Neuronal stem cell (in vitro differentiated cells): ENCODE data around the gene TMEM164.

Experiments used
- DNase-seq: peaks from one replicate; pipeline ENCODE4 v3.0.0-alpha.2; 2013; ENCODE audit warnings: low spot score
- H2AFZ ChIP-seq: one replicate; pipeline ENCODE4 v1.6.1; 2013; ENCODE audit warnings: mild to moderate bottlenecking, low read length, inconsistent platforms
- H2AK5ac ChIP-seq: 2 replicates; pipeline ENCODE4 v1.6.1; 2013; ENCODE audit warnings: low read depth, mild to moderate bottlenecking, inconsistent platforms, low read length, moderate library complexity, mixed read lengths
- H2BK120ac ChIP-seq: 2 replicates; pipeline ENCODE4 v1.6.1; 2013; ENCODE audit warnings: low read depth, mild to moderate bottlenecking, inconsistent platforms, low read length, moderate library complexity, mixed read lengths
- H2BK12ac ChIP-seq: one replicate; pipeline ENCODE4 v1.6.1; 2013; ENCODE audit warnings: low read length, inconsistent platforms
- H2BK15ac ChIP-seq: 2 replicates; pipeline ENCODE4 v1.6.1; 2013; ENCODE audit warnings: mild to moderate bottlenecking, low read length, inconsistent platforms, mixed read lengths
- H2BK5ac ChIP-seq: one replicate; pipeline ENCODE4 v1.6.1; 2013; ENCODE audit warnings: inconsistent platforms, mild to moderate bottlenecking, low read length, moderate library complexity
- H3K14ac ChIP-seq: one replicate; pipeline ENCODE4 v1.6.1; 2013; ENCODE audit warnings: low read length, inconsistent platforms
- H3K18ac ChIP-seq: 2 replicates; pipeline ENCODE4 v1.6.1; 2013; ENCODE audit warnings: low read length, inconsistent platforms
- H3K23ac ChIP-seq: 2 replicates; pipeline ENCODE4 v1.6.1; 2013; ENCODE audit warnings: low read depth, mild to moderate bottlenecking, mixed read lengths, low read length, inconsistent platforms; ENCODE audit not compliant: poor library complexity
- H3K27ac ChIP-seq: replicated peaks from 3 replicates; pipeline ENCODE4 v1.5.1; 2013; ENCODE audit warnings: low read length, inconsistent platforms
- H3K27me3 ChIP-seq, 3 experiments: 2 replicates each; pipeline ENCODE4 v1.6.1; 2013; ENCODE audit warnings: low read length in 3 of 3, mild to moderate bottlenecking in 2 of 3, inconsistent platforms in 1 of 3, low read depth in 1 of 3, mixed read lengths in 1 of 3, moderate library complexity in 1 of 3; ENCODE audit not compliant: control insufficient read depth in 3 of 3, insufficient read depth in 3 of 3
- H3K36me3 ChIP-seq, 2 donors: replicated peaks in 1 of 2; 2 replicates each; pipeline ENCODE4 v1.6.1; 2013; ENCODE audit warnings: low read length in 2 of 2; ENCODE audit not compliant: control insufficient read depth in 2 of 2, insufficient read depth in 2 of 2
- H3K4ac ChIP-seq: 2 replicates; pipeline ENCODE4 v1.6.1; 2013; ENCODE audit warnings: inconsistent platforms, mild to moderate bottlenecking, low read length, moderate library complexity
- H3K4me1 ChIP-seq, 2 donors: 1 replicate in 1 of 2; 2 replicates in 1 of 2; pipeline ENCODE4 v1.6.1; 2013; ENCODE audit warnings: low read length in 2 of 2, low read depth in 1 of 2; ENCODE audit not compliant: control insufficient read depth in 2 of 2, insufficient read depth in 1 of 2
- H3K4me2 ChIP-seq: one replicate; pipeline ENCODE4 v1.6.1; 2013; ENCODE audit warnings: mild to moderate bottlenecking, low read length, inconsistent platforms; ENCODE audit not compliant: insufficient read depth, poor library complexity, severe bottlenecking
- H3K4me3 ChIP-seq, 2 donors: 2 replicates each; pipeline ENCODE4 v1.5.1; 2013; ENCODE audit warnings: low read length in 2 of 2, mild to moderate bottlenecking in 2 of 2, inconsistent platforms in 1 of 2, moderate library complexity in 1 of 2
- H3K79me1 ChIP-seq: one replicate; pipeline ENCODE4 v1.6.1; 2013; ENCODE audit warnings: low read depth, mild to moderate bottlenecking, inconsistent platforms, low read length, moderate library complexity
- H3K9ac ChIP-seq: one replicate; pipeline ENCODE4 v1.6.1; 2013; ENCODE audit warnings: mild to moderate bottlenecking, low read depth, low read length, inconsistent platforms; ENCODE audit not compliant: poor library complexity
- H3K9me3 ChIP-seq, 2 donors: replicated peaks in 1 of 2; 2 replicates each; pipeline versions ENCODE3 to v1.6.1; 2013; ENCODE audit warnings: low read length in 2 of 2, mild to moderate bottlenecking in 2 of 2, inconsistent platforms in 1 of 2, low read depth in 1 of 2, mixed read lengths in 1 of 2, moderate library complexity in 1 of 2; ENCODE audit not compliant: control insufficient read depth in 2 of 2, insufficient read depth in 1 of 2
- H4K8ac ChIP-seq: one replicate; pipeline ENCODE4 v1.6.1; 2013; ENCODE audit warnings: low read depth, mild to moderate bottlenecking, inconsistent platforms, low read length, moderate library complexity
- H4K91ac ChIP-seq: one replicate; pipeline ENCODE4 v1.6.1; 2013; ENCODE audit warnings: low read length, low read depth, mild to moderate bottlenecking, inconsistent platforms; ENCODE audit not compliant: poor library complexity
- WGBS, 2 donors: extraction: QIAGEN DNeasy Blood & Tissue Kit; methylation state at CpG; one replicate each; pipeline ENCODE4 v1.1.7; 2013; ENCODE audit warnings: missing lambda C conversion rate in 2 of 2, mixed read lengths in 1 of 2; ENCODE audit not compliant: insufficient read length in 2 of 2, insufficient replicate concordance in 1 of 2; ENCODE audit errors: extremely low coverage in 2 of 2; 5-methylcytosine and 5-hydroxymethylcytosine counted together

Gene TMEM164

GRCh38 chrX:110156167-110156754, 153.3 kb downstream of the TMEM164 start:
- H3K4me1 ChIP-seq, result peaks cover 0 to 2% of the 10 kb centered on the region in 2 donors
- H3K36me3 ChIP-seq, result peaks cover 0 to 4% of the 10 kb centered on the region in 2 donors
- H3K79me1 ChIP-seq, result peaks cover 1% of the 10 kb centered on the region
- H4K91ac ChIP-seq, result no peak overlapping the region
- H3K9ac ChIP-seq, result no peak overlapping the region
- no peak overlapping the region for H2BK12ac ChIP-seq
- H4K8ac ChIP-seq, result no peak overlapping the region
- no peaks in the 10 kb centered on the region for H3K9me3 ChIP-seq
- H3K4me3 ChIP-seq, result no peak overlapping the region
- H3K27me3 ChIP-seq, result no peaks in the 10 kb centered on the region
- H2AFZ ChIP-seq, result no peak overlapping the region
- WGBS, 2 donors, result no CpG with 5 or more reads among the region's 6 CpGs
- H2BK120ac ChIP-seq, result no peak overlapping the region
- no peak overlapping the region for H2BK15ac ChIP-seq
- H3K23ac ChIP-seq, result no peak overlapping the region
- no peak overlapping the region for H2AK5ac ChIP-seq
- no peak overlapping the region for H3K27ac ChIP-seq
- no peak overlapping the region for H3K4me2 ChIP-seq
- no peak overlapping the region for H3K4ac ChIP-seq
- no peak for DNase-seq
- no peak overlapping the region for H3K18ac ChIP-seq
- no peak overlapping the region for H3K14ac ChIP-seq
- H2BK5ac ChIP-seq, result no peak overlapping the region

- no peak for DNase-seq
- Histone ChIP-seq H2BK5ac (no peak overlapping the region), H3K4me1 (peaks cover 0 to 2% of the 10 kb centered on the region in 2 donors), H2AFZ (no peak overlapping the region), H3K14ac (no peak overlapping the region), H3K23ac (no peak overlapping the region), H3K27ac (no peak overlapping the region), H3K9ac (no peak overlapping the region), H3K9me3 (no peaks in the 10 kb centered on the region), H4K8ac (no peak overlapping the region), H2AK5ac (no peak overlapping the region), H2BK15ac (no peak overlapping the region), H2BK12ac (no peak overlapping the region), H4K91ac (no peak overlapping the region), H2BK120ac (no peak overlapping the region), H3K4me2 (no peak overlapping the region), H3K27me3 (no peaks in the 10 kb centered on the region), H3K4me3 (no peak overlapping the region), H3K18ac (no peak overlapping the region), H3K4ac (no peak overlapping the region), H3K36me3 (peaks cover 0 to 4% of the 10 kb centered on the region in 2 donors), H3K79me1 (peaks cover 1% of the 10 kb centered on the region)
- WGBS, 2 donors, result 100% methylated on average over 1 of the region's 1 CpG; no CpG with 5 or more reads in 1 of the 2 donors
Measured at GRCh38 chrX:110157444-110157843, 154.5 kb downstream of the TMEM164 start.

- no peaks in the 10 kb centered on the region for H3K27me3 ChIP-seq
- H3K14ac ChIP-seq, result no peak overlapping the region
- H3K4me1 ChIP-seq, result peaks cover 0 to 2% of the 10 kb centered on the region in 2 donors
- H2BK5ac ChIP-seq, result no peak overlapping the region
- H3K4me2 ChIP-seq, result no peak overlapping the region
- H3K23ac ChIP-seq, result no peak overlapping the region
- H2BK120ac ChIP-seq, result no peak overlapping the region
- H3K79me1 ChIP-seq, result peaks cover 1% of the 10 kb centered on the region
- H4K8ac ChIP-seq, result no peak overlapping the region
- H4K91ac ChIP-seq, result no peak overlapping the region
- no peak overlapping the region for H3K18ac ChIP-seq
- H3K4me3 ChIP-seq, result no peak overlapping the region
- H3K36me3 ChIP-seq, result no peaks in the 10 kb centered on the region
- H2AK5ac ChIP-seq, result no peak overlapping the region
- no peak overlapping the region for H3K27ac ChIP-seq
- H2AFZ ChIP-seq, result no peak overlapping the region
- no peak overlapping the region for H2BK15ac ChIP-seq
- no peak overlapping the region for H2BK12ac ChIP-seq
- no peak overlapping the region for H3K4ac ChIP-seq
- no peak for DNase-seq
- WGBS, 2 donors, result no CpG with 5 or more reads among the region's 7 CpGs
- no peaks in the 10 kb centered on the region for H3K9me3 ChIP-seq
- H3K9ac ChIP-seq, result no peak overlapping the region
Measured at GRCh38 chrX:110159235-110159634, 156.3 kb downstream of the TMEM164 start.

GRCh38 chrX:110159865-110160264, 157.0 kb downstream of the TMEM164 start:
- Histone ChIP-seq H3K27ac (no peak overlapping the region), H3K23ac (no peak overlapping the region), H3K79me1 (peaks cover 1% of the 10 kb centered on the region), H3K36me3 (no peaks in the 10 kb centered on the region), H2AFZ (no peak overlapping the region), H3K18ac (no peak overlapping the region), H3K4ac (no peak overlapping the region), H3K27me3 (no peaks in the 10 kb centered on the region), H2BK120ac (no peak overlapping the region), H3K9ac (no peak overlapping the region), H3K4me2 (no peak overlapping the region), H3K4me3 (no peak overlapping the region), H2BK15ac (no peak overlapping the region), H2BK12ac (no peak overlapping the region), H4K91ac (no peak overlapping the region), H2AK5ac (no peak overlapping the region), H3K9me3 (no peaks in the 10 kb centered on the region), H2BK5ac (no peak overlapping the region), H3K4me1 (peaks cover 0 to 2% of the 10 kb centered on the region in 2 donors), H4K8ac (no peak overlapping the region), H3K14ac (no peak overlapping the region)
- DNase-seq, result no peak
- WGBS, 2 donors, result no CpG with 5 or more reads among the region's 2 CpGs
